NK-92 treated with Interleukin-12 subunit alpha and Interleukin-12 subunit beta, amount 100 ng/mL, for 24 hours (cell line): ENCODE results near the gene SHMT2.
A peak's percentile ranks its signal among the peaks of the same experiment; 100 is the strongest.

ENCODE experiments used
- DNase-seq: peaks from one replicate; lab custom pipeline; 2025; lab: John Stamatoyannopoulos, UW

The SHMT2 gene

DNA sequence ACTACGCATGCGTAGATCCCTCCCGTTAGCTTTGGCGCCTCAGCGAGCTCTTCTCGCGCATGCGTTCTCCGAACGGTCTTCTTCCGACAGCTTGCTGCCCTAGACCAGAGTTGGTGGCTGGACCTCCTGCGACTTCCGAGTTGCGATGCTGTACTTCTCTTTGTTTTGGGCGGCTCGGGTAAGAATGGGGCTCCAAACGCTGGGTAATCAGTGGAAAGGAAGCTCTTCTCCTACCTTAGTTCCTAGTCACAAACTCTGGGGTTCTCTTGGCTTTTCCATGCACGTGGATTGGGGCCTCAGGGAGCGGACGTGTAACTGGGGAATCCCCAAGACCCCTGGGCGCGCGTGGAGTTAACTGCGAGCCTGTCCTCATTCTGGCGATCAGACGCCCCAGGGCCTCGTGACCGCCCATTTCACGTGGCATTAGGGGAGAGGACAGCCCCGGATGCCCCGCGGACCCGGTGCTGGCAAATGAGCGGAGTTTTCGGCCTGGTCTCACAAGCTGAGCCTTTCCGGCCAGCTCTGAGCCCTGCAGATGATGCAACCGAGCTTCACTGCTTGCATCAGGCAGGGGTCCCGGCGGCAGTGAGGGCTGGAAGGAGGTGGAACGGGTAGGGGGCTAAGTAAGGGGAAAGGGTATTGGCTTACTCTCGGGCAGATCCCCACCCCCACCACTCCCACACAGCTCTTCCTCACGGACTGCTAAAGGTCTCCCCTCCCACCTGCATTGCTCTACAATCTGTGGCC is at the start of gene SHMT2:
Gene SHMT2 (plus strand): TSS at position 78 of the 747 bp plus-strand sequence. CDS start 68 bp downstream, at position 146.
- peak; percentile 90 for DNase-seq

GRCh38 chr12:57180321-57180989 is 49.1 kb upstream of the SHMT2 start:
- DNase-seq: no peak

- no peak for DNase-seq
Measured at GRCh38 chr12:57181072-57181471, 48.4 kb upstream of the SHMT2 start.

GRCh38 chr12:57181561-57182155 is 47.9 kb upstream of the SHMT2 start:
- no peak for DNase-seq

GRCh38 chr12:57182918-57183575 is 46.5 kb upstream of the SHMT2 start:
- DNase-seq: peak; percentile 23

GRCh38 chr12:57183939-57184725 is 45.4 kb upstream of the SHMT2 start:
- DNase-seq: no peak

GRCh38 chr12:57185403-57185802 is 44.1 kb upstream of the SHMT2 start:
- no peak for DNase-seq

DNA sequence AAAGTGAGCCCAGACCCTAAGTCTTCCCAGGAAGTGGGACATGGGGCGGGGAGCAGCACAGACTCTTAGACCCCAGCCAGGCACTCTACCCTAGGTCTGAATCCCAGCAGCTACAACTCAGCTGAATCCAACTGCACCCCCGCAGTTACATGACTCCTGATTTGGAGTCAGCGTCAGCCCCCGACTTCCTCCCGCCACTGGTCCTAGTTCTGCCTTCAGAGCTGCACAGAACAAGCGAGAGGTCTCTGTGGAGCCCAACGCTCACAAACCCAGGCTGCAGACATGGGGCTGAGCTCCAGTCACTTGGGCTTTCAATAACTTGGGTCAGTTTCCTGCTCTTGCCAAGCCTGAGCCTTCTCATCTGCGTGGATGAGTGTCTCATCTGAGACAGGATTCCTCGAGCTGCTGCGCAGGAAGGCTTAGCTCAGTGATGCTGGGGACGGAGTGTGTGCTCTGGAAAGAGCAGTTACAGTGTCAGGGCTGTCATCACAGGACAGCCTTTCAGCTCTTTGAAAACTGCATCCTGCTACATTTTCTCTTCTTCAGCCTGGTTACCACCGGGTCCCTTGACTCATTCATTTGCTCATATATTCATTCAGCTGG is 43.5 kb upstream of the SHMT2 start:
- DNase-seq: no peak

DNA sequence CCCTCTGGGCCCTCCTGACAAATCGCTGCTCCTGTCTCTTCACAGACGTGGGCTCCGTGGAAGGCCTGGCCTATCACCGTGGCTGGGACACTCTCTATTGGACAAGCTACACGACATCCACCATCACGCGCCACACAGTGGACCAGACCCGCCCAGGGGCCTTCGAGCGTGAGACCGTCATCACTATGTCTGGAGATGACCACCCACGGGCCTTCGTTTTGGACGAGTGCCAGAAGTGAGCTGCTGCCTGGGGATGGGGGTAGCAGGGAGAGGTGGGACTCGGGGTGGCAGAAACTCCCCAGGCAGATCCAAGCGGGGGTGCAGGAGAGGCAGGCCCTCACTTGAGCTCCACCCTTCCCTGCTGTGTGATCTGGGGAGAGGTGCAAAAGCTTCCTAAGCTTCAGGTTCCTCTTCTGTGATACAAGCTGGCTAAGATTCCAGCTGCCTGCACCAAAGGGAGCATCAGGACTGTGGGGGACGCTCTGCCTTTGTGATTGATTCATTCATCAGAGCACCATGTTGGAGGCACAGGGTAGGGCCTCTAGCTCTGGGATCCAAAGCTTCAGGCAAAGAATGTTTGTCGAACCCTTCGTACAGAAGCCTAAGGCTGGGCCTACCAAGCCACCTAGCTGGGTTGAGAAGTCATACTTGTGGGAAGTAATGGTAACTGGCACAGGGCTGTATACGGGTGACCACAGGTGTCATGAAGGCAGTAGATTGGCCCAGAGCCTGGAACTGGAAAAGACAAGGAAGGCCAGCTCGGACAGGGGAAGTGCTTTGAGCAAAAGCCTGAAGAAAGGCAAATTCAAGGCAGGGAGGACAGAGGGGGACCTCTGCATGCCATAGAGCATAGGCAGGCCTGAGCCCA is 42.1 kb upstream of the SHMT2 start:
- no peak for DNase-seq

DNA sequence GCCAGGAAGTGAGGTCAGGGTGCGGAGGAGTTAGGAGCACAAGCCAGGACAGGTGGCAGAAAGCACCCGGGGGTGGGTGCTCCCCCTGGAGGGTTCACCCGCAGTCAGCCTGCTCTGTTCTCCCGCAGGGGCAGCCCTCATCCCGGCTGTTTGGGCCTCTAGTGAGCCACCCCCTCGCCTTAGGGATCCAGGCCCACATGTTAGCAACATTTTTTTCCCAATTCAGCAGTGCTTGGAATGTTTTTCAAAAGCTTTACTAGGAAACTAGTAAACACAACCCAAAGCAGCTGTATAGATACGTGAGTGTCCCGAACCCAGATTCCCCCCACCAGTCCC is 41.5 kb upstream of the SHMT2 start:
- DNase-seq: no peak

- DNase-seq: no peak
Measured at GRCh38 chr12:57190037-57190436, 39.5 kb upstream of the SHMT2 start.

- no peak for DNase-seq
Measured at GRCh38 chr12:57190821-57191220, 38.7 kb upstream of the SHMT2 start.

DNA sequence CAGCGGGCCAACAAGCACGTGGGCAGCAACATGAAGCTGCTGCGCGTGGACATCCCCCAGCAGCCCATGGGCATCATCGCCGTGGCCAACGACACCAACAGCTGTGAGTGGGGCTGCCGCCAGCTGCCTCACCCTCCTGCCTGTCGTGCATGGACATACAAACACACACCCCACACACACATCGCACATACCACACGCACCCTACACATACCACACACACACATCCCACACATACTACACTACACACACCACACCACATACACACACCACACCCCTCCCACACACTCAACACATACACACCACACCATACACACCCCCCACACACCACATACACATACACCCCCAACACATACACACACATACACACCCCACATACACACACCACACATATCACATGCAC is 38.1 kb upstream of the SHMT2 start:
- DNase-seq: no peak

- no peak for DNase-seq
Measured at GRCh38 chr12:57192920-57193319, 36.6 kb upstream of the SHMT2 start.

DNA sequence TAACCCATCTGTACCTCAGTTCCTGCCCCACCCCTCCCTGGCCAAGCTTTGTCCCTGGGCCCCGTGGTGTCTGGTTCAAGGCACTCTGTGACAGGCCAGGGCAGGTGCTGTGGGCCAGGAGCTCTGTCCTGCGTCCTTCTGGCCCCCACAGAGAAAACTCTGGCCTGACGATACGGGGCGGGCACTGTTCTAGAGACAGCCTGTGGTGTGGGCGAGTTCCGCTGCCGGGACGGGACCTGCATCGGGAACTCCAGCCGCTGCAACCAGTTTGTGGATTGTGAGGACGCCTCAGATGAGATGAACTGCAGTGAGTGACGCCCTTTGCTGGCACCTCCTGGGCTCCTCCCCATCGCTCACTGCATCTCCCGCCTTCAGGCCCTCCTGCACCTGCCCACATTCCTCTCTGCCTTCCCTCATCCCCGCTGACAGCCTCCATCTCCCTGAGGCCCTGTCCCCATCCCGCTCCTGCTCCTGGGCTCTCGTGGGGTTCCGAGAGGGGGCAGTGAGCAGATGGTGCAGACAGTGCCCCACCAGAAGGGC is 35.7 kb upstream of the SHMT2 start:
- no peak for DNase-seq

- DNase-seq: no peak
Measured at GRCh38 chr12:57194253-57194652, 35.3 kb upstream of the SHMT2 start.

- DNase-seq: no peak
Measured at GRCh38 chr12:57195186-57195585, 34.3 kb upstream of the SHMT2 start.

DNA sequence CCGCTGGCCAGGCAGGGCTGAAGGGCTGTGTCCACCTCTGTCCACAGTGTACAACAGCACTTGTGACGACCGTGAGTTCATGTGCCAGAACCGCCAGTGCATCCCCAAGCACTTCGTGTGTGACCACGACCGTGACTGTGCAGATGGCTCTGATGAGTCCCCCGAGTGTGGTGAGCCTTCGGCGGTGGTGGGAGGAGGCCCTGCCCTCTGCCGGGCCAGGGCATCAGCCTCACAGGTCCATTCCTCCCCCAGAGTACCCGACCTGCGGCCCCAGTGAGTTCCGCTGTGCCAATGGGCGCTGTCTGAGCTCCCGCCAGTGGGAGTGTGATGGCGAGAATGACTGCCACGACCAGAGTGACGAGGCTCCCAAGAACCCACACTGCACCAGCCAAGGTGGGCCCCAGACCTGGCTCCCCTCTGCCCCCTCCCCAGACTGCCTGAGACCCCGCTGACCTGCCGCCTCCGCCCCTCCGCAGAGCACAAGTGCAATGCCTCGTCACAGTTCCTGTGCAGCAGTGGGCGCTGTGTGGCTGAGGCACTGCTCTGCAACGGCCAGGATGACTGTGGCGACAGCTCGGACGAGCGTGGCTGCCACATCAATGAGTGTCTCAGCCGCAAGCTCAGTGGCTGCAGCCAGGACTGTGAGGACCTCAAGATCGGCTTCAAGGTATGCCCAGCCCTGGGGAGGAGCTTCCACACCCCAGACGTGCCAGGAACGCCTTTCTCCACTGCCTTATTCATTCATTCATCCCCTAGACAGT is 33.7 kb upstream of the SHMT2 start:
- DNase-seq: no peak

GRCh38 chr12:57196439-57196838 is 33.1 kb upstream of the SHMT2 start:
- no peak for DNase-seq

DNA sequence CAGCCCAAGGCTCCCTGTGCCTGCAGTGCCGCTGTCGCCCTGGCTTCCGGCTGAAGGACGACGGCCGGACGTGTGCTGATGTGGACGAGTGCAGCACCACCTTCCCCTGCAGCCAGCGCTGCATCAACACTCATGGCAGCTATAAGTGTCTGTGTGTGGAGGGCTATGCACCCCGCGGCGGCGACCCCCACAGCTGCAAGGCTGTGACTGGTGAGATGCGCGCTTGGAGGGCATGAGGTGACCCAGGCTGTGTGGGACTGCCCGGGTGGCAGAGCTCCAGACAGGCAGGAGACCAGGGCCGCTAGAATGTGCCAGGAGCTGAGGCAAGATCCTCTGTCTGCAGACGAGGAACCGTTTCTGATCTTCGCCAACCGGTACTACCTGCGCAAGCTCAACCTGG is 32.6 kb upstream of the SHMT2 start:
- no peak for DNase-seq
